Esophagus squamous epithelium (tissue), 5 donors: Measurements from ENCODE around the gene CPN1. TPM values are rescaled to one million over a fixed set of nuclear protein-coding genes. Genes with fewer than 3 reads are reported as not detected.
A peak's percentile ranks its signal among the peaks of the same experiment; 100 is the strongest.
"Not testable (repeated sequence)": the region's sequence is repeated elsewhere in the genome, so short reads cannot be mapped to it uniquely, and the experiment has no call there.

Experiments
- DNase-seq: peaks from one replicate; lab custom pipeline; 2025; lab: John Stamatoyannopoulos, UW
- H3K27ac ChIP-seq, 4 donors: fragments of 200-600 bp; sonication (generic); one replicate each; pipeline ENCODE4 v1.5.1; 2016 to 2019; ENCODE audit warnings: mild to moderate bottlenecking in 1 of 4
- H3K27me3 ChIP-seq, 4 donors: fragments of 200-600 bp; sonication (generic); 1 replicate in 3 of 4; 2 replicates in 1 of 4; pipeline versions ENCODE4 v1.5.1 to v1.6.0; 2017 to 2021; ENCODE audit warnings: antibody characterized with exemption in 1 of 4
- H3K36me3 ChIP-seq, 3 donors: fragments of 200-600 bp; sonication (generic); one replicate each; pipeline ENCODE4 v1.5.1; 2016 to 2019
- H3K4me1 ChIP-seq, 3 donors: fragments of 200-600 bp; sonication (generic); one replicate each; pipeline ENCODE4 v1.5.1; 2017 to 2019
- H3K4me3 ChIP-seq, 4 donors: fragments of 200-600 bp; sonication (generic); 1 replicate in 3 of 4; 2 replicates in 1 of 4; pipeline ENCODE4 v1.5.1; 2016 to 2019; ENCODE audit warnings: mild to moderate bottlenecking in 2 of 4, moderate library complexity in 1 of 4
- H3K9me3 ChIP-seq, 3 donors: fragments of 200-600 bp; sonication (generic); one replicate each; pipeline ENCODE4 v1.5.1; 2016 to 2019
- CTCF ChIP-seq, 6 experiments: fragments of 450-650 bp in 4 of 6; fragments of 200-600 bp in 2 of 6; sonication (generic) in 2 of 6; IDR thresholded peaks; one replicate each; pipeline ENCODE4 v1.5.1; 2016 to 2019; ENCODE audit warnings: antibody characterized with exemption in 6 of 6, mild to moderate bottlenecking in 4 of 6, moderate library complexity in 4 of 6
- POLR2A ChIP-seq, 4 donors: fragments of 450-650 bp; IDR thresholded peaks; one replicate each; pipeline ENCODE4 v1.6.1; 2017; ENCODE audit warnings: antibody characterized with exemption in 4 of 4, mild to moderate bottlenecking in 4 of 4, moderate library complexity in 3 of 4
- WGBS, 2 donors: methylation state at CpG; one replicate each; pipeline ENCODE4 v1.1.5; 2018; 5-methylcytosine and 5-hydroxymethylcytosine counted together
- intact Hi-C: fragments of 100-400 bp; cut with DNase I; formaldehyde crosslinking; loops from one replicate; pipeline ENCODE4 v1.15.0; 2022
- total RNA-seq, 4 donors: library from RNA; depleted of rRNA; stranded (reverse); fragments of >200 nt; gene quantifications; one replicate each; pipeline ENCODE4 v1.1.0, GENCODE V29; 2016
- donor health status: DM: yes; HTN: yes; CAD: no.

The CPN1 gene
- total RNA-seq, 4 donors from 2014 or later: not detected

- no peaks in the 10 kb centered on the region for H3K36me3 ChIP-seq
- no peak overlapping the region for H3K4me3 ChIP-seq
- intact Hi-C loops: no loop called here
- WGBS, 2 donors: 56 to 57% methylated on average over 4 of the region's 5 CpGs
- no peaks in the 10 kb centered on the region for H3K9me3 ChIP-seq
- H3K27ac ChIP-seq: no peak overlapping the region
- H3K4me1 ChIP-seq: peaks cover 0 to 4% (median 0%) of the 10 kb centered on the region in 3 donors
- TF ChIP-seq CTCF (IDR thresholded peaks at IDR 0.05): no peak
- TF ChIP-seq POLR2A (IDR thresholded peaks at IDR 0.05): no peak
- DNase-seq: no peak
- H3K27me3 ChIP-seq: no peaks in the 10 kb centered on the region
These were observed 61.4 kb downstream of the CPN1 start for GRCh38 chr10:100020142-100020885.

GRCh38 chr10:100019787-100020141, 61.9 kb downstream of the CPN1 start:
- Histone ChIP-seq H3K4me1 (peaks cover 0 to 4% (median 0%) of the 10 kb centered on the region in 3 donors), H3K27me3 (no peaks in the 10 kb centered on the region), H3K4me3 (no peak overlapping the region), H3K27ac (no peak overlapping the region), H3K9me3 (no peaks in the 10 kb centered on the region), H3K36me3 (no peaks in the 10 kb centered on the region)
- intact Hi-C loops: no loop called here
- TF ChIP-seq POLR2A (IDR thresholded peaks at IDR 0.05): no peak
- TF ChIP-seq CTCF (IDR thresholded peaks at IDR 0.05): peak in 1 of 6 experiments; percentile 3
- DNase-seq: no peak
- 25 to 27% methylated on average over 3 of the region's 3 CpGs for WGBS, 2 donors

- Histone ChIP-seq H3K4me1 (peaks cover 0 to 8% (median 0%) of the 10 kb centered on the region in 3 donors), H3K9me3 (no peaks in the 10 kb centered on the region), H3K36me3 (no peaks in the 10 kb centered on the region), H3K4me3 (no peak overlapping the region), H3K27ac (no peak overlapping the region), H3K27me3 (no peaks in the 10 kb centered on the region)
- DNase-seq: no peak
- WGBS, 2 donors: 79 to 85% methylated on average over 5 of the region's 5 CpGs
- intact Hi-C loops: no loop called here
- TF ChIP-seq POLR2A (IDR thresholded peaks at IDR 0.05) (no peak), CTCF (IDR thresholded peaks at IDR 0.05) (no peak)
These were observed 67.5 kb downstream of the CPN1 start for GRCh38 chr10:100014071-100014762.

- Histone ChIP-seq H3K27ac (no peak overlapping the region), H3K36me3 (no peaks in the 10 kb centered on the region), H3K27me3 (no peaks in the 10 kb centered on the region), H3K9me3 (no peaks in the 10 kb centered on the region), H3K4me1 (peaks cover 0 to 14% (median 5%) of the 10 kb centered on the region in 3 donors), H3K4me3 (no peak overlapping the region)
- TF ChIP-seq CTCF (IDR thresholded peaks at IDR 0.05) (no peak), POLR2A (IDR thresholded peaks at IDR 0.05) (no peak)
- intact Hi-C loops: no loop called here
- no peak for DNase-seq
- WGBS, 2 donors: 93 to 100% methylated on average over 1 of the region's 1 CpG
These were observed 68.0 kb downstream of the CPN1 start for GRCh38 chr10:100013621-100014020.

GRCh38 chr10:100011906-100012305, 69.8 kb downstream of the CPN1 start:
- DNase-seq, H3K9me3 ChIP-seq, H3K27me3 ChIP-seq, intact Hi-C loops, H3K27ac ChIP-seq, H3K36me3 ChIP-seq, H3K4me3 ChIP-seq: not testable (repeated sequence)
- peaks cover 14 to 31% (median 17%) of the 10 kb centered on the region in 3 donors for H3K4me1 ChIP-seq
- 88% methylated on average over 8 to 20 of the region's 20 CpGs for WGBS, 2 donors
